ES-I3 (cell line): ENCODE results near the gene UGT1A1.
"Not testable (repeated sequence)": the region's sequence is repeated elsewhere in the genome, so short reads cannot be mapped to it uniquely, and the experiment has no call there.

Experiments used
- H3K36me3 ChIP-seq: 2 replicates; pipeline ENCODE4 v1.6.1; 2013; ENCODE audit warnings: mild to moderate bottlenecking, low read length, control low read depth, moderate library complexity; ENCODE audit not compliant: insufficient read depth
- H3K4me1 ChIP-seq: 2 replicates; pipeline ENCODE4 v1.6.1; 2013; ENCODE audit warnings: mild to moderate bottlenecking, control low read depth, low read length; ENCODE audit not compliant: insufficient read depth
- H3K9ac ChIP-seq: 2 replicates; pipeline ENCODE4 v1.6.1; 2013; ENCODE audit warnings: low read depth, mild to moderate bottlenecking, low read length, moderate library complexity
- H3K9me3 ChIP-seq: 2 replicates; pipeline ENCODE4 v1.6.1; 2013; ENCODE audit warnings: mild to moderate bottlenecking, low read length, moderate library complexity; ENCODE audit not compliant: control insufficient read depth, insufficient read depth

Gene UGT1A1

DNA sequence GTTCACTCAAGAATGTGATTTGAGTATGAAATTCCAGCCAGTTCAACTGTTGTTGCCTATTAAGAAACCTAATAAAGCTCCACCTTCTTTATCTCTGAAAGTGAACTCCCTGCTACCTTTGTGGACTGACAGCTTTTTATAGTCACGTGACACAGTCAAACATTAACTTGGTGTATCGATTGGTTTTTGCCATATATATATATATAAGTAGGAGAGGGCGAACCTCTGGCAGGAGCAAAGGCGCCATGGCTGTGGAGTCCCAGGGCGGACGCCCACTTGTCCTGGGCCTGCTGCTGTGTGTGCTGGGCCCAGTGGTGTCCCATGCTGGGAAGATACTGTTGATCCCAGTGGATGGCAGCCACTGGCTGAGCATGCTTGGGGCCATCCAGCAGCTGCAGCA is at the start of gene UGT1A1:
Gene UGT1A1, plus strand, starts transcription at position 228 of the 400 bp plus-strand sequence. Its CDS starts 18 bp downstream, at position 246.
- H3K4me1 ChIP-seq: no peaks in the 10 kb centered on the region
- no peaks in the 10 kb centered on the region for H3K36me3 ChIP-seq
- H3K9me3 ChIP-seq: peaks cover 2% of the 10 kb centered on the region; the same call in 1 of the 2 replicates
- no peak within 1 kb of the TSS for H3K9ac ChIP-seq

DNA sequence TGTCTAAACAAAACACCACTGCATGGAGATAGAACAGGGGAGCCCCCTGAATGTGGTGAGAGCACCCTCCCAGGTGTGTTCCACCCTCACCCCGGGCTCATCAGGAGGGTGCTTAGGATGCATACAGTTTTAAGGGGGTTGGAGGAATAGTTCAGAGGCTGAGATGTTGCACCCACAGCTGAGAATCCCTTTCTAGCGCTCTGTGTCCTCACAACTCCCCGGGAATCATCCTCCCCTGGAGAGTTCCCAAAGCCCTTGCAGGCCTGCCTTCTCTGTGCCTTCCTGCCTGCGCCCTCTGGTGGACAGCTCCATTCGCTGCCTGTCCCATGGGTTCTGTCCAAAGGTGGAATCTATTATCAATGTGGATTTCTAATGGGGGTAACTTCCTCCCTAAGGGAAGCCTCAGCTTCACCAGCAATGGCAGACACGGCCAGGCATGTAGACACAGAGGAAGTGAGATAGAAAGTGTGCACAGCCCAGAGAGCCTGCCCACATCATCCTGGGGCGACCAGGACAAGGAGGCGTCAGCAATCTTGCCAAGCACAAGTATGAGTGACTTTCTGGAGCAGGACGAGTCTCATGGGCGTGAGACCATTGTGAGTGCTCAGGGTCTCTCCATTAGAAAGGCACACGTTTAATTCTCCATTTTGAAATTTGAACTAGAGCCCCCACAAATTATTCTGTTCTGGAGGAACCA is 48.6 kb upstream of the UGT1A1 start:
- no peak overlapping the region for H3K9ac ChIP-seq
- no peaks in the 10 kb centered on the region for H3K36me3 ChIP-seq
- no peaks in the 10 kb centered on the region for H3K9me3 ChIP-seq
- no peaks in the 10 kb centered on the region; the same call in 1 of the 2 replicates for H3K4me1 ChIP-seq

DNA sequence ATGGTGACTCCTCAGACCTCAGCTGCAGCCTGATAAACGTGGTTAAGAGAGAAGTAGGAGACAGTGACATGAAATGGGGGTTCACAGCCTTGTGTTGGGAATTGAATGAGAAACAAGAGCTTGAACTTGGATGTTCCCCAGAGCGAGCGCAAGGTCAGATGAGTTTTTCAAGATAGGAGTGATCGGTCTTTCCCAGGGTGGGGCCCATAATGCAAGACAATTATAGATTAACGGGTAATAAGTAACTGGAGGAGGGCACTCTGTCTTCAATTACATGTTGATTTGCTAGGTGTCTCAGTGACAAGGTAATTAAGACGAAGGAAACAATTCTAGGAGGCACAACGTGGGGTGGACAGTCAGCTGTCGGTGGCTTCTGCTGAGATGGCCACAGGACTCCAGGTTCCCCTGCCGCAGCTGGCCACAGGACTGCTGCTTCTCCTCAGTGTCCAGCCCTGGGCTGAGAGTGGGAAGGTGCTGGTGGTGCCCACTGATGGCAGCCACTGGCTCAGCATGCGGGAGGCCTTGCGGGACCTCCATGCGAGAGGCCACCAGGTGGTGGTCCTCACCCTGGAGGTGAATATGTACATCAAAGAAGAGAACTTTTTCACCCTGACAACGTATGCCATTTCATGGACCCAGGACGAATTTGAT is 47.3 kb upstream of the UGT1A1 start, which contains the start of gene UGT1A5:
Gene UGT1A5, plus strand, starts transcription at position 297 of the 651 bp plus-strand sequence. Its CDS starts 85 bp downstream, at position 382.
- H3K36me3 ChIP-seq: no peaks in the 10 kb centered on the region

DNA sequence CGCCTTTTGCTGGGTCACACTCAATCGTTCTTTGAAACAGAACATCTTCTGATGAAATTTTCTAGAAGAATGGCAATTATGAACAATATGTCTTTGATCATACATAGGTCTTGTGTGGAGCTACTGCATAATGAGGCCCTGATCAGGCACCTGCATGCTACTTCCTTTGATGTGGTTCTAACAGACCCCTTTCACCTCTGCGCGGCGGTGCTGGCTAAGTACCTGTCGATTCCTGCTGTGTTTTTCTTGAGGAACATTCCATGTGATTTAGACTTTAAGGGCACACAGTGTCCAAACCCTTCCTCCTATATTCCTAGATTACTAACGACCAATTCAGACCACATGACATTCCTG is 46.8 kb upstream of the UGT1A1 start:
- Histone ChIP-seq H3K9me3 (no peaks in the 10 kb centered on the region), H3K36me3 (no peaks in the 10 kb centered on the region), H3K4me1 (no peaks in the 10 kb centered on the region; the same call in 1 of the 2 replicates), H3K9ac (no peak overlapping the region)

More for the DNA sequence above, 47.3 kb upstream of the UGT1A1 start, which contains the start of gene UGT1A5:
- Histone ChIP-seq H3K9ac (no peak within 1 kb of the TSS), H3K9me3 (no peaks in the 10 kb centered on the region), H3K4me1 (no peaks in the 10 kb centered on the region; the same call in 1 of the 2 replicates)

DNA sequence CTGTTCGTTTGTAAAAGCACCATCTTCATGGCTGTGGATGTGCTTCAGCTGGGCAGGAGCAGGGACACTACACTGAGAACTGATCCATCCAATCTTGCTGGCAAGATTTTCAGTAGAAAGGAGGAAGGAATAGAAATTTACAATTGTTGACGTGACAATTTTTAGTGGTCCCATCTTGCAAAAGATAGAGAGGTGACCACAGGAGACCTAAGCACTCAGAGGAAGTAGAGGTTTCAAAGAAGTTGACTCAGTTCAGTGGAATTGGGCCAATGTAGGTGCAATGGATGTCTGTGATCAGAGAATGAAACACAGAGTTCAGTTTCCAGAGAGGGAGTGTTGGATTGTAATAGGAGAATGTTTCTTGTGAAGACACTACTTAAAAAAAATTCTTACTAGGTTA is 45.9 kb upstream of the UGT1A1 start:
- no peak overlapping the region for H3K9ac ChIP-seq
- H3K4me1 ChIP-seq: no peaks in the 10 kb centered on the region; the same call in 1 of the 2 replicates

DNA sequence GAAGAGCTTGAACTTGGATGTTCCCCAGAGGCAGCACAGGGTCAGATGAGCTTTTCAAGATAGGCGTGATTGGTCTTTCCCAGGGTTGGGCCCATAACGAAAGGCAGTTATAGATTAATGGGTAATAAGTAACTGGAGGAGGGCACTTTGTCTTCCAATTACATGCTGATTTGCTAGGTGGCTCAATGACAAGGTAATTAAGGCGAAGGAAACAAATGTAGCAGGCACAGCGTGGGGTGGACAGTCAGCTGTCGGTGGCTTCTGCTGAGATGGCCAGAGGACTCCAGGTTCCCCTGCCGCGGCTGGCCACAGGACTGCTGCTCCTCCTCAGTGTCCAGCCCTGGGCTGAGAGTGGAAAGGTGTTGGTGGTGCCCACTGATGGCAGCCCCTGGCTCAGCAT is 41.5 kb upstream of the UGT1A1 start, which contains the start of gene UGT1A4:
Gene UGT1A4, plus strand, starts transcription at position 185 of the 400 bp plus-strand sequence. Its CDS starts 85 bp downstream, at position 270.
- Histone ChIP-seq H3K36me3 (no peaks in the 10 kb centered on the region), H3K9ac (no peak within 1 kb of the TSS), H3K4me1 (no peaks in the 10 kb centered on the region), H3K9me3 (no peaks in the 10 kb centered on the region)

More for the DNA sequence above, 45.9 kb upstream of the UGT1A1 start:
- H3K9me3 ChIP-seq: no peaks in the 10 kb centered on the region
- H3K36me3 ChIP-seq: no peaks in the 10 kb centered on the region

DNA sequence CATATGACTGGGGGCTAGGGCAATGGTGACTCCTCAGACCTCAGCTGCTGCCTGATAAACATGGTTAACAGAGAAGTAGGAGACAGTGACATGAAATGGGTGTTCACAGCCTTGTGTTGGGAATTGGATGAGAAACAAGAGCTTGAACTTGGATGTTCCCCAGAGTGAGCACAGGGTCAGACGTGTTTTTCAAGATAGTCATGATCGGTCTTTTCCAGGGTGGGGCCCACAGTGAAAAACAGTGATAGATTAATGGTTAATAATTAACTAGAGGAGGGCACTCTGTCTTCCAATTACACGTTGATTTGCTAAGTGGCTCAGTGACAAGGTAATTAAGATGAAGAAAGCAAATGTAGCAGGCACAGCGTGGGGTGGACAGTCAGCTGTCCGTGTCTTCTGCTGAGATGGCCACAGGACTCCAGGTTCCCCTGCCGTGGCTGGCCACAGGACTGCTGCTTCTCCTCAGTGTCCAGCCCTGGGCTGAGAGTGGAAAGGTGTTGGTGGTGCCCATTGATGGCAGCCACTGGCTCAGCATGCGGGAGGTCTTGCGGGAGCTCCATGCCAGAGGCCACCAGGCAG is 31.3 kb upstream of the UGT1A1 start, which contains the start of gene UGT1A3:
Gene UGT1A3, plus strand, starts transcription at position 320 of the 579 bp plus-strand sequence. Its CDS starts 85 bp downstream, at position 405.
- no peaks in the 10 kb centered on the region for H3K4me1 ChIP-seq
- H3K36me3 ChIP-seq: no peaks in the 10 kb centered on the region
- H3K9me3 ChIP-seq: no peaks in the 10 kb centered on the region
- H3K9ac ChIP-seq: no peak within 1 kb of the TSS

DNA sequence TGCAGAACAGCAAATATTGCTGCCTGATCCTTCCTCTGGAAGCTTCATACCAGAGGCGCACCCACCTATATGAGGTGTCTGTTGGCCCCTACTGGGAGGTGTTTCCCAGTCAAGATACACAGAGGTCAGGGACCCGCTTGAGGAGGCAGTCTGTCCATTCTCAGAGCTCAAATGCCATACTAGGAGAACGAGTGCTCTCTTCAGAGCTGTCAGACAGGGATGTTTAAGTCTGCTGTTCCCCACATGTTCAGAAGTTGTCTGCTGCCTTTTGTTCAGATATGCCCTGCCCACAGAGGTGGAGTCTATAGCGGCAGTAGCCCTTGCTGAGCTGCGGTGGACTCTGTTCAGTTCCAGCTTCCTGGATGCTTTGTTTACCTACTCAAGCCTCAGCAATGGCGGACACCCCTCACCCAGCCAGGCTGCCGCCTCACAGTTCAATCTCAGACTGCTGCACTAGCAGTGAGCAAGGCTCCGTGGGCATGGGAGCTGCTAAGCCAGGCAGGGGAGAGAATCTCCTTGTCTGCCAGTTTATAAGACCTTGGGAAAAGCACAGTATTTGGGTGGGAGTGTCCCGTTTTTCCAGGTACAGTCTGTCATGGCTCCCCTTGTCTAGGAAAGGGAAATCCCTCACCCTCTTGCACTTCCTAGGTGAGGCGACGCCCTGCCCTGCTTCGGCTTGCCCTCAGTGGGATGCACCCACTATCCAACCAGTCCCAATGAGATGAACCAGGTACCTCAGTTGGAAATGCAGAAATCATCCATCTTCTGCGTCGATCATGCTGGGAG is 23.0 kb upstream of the UGT1A1 start:
- not testable (repeated sequence) for H3K4me1 ChIP-seq, H3K9me3 ChIP-seq, H3K9ac ChIP-seq, H3K36me3 ChIP-seq

DNA sequence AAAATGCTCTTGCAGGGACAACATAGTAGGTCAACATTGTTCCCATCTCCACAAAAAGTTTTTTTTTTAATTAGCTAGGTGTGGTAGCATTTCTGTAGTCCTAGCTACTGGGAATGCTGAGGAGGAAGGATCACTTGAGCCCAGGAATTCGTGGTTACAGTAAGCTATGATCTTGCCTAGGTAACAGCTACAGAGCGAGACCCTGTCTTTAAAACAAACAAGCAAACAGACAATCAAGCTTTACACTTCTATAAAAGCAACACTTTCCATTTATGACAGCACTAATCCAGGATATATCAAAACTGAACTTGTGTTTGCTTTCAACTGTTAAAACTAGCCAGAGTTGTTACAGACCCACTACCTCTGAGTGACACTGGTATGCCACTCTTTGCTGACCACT is 19.2 kb upstream of the UGT1A1 start:
- no peak overlapping the region for H3K9ac ChIP-seq
- H3K36me3 ChIP-seq: no peaks in the 10 kb centered on the region
- H3K9me3 ChIP-seq: no peaks in the 10 kb centered on the region; the same call in 1 of the 2 replicates
- H3K4me1 ChIP-seq: no peaks in the 10 kb centered on the region

DNA sequence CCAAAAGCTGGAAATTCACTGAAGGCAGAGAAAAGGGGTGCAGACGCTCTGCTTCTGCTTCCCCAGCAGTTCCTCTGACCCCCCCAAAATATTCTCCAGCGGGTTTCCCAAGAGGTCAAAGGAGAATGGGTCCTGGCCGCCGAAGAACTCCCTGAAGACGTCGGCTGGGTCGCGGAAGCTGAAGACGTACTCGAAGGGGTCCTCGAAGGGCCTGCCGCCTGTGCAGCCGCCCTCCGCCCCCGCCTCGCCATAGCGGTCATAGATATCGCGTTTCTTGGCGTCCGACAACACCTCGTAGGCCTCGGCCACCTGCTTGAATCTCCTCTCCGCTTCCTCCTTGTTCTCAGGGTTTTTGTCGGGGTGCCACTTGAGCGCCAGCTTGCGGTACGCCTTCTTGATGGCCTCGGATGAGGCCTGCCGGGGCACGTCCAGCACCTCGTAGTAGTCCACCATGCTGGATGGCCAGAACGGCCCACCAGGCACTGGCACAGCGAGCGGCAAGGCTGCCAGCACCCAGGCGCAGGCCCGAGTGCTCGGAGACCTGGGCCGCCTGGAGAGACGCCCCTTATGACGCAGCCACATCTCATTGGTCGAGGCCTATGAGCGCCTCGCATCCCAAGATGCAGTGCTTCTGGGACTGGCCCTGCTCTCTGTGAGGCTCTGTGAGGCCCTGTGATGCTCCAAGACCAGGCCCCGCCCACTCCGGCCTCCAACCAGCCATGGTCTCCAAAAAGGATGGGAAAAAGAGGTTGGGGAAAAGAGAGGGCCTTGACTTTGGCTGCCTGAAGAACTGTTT is 16.4 kb upstream of the UGT1A1 start:
- no peak overlapping the region for H3K9ac ChIP-seq
- H3K4me1 ChIP-seq: no peaks in the 10 kb centered on the region
- no peaks in the 10 kb centered on the region for H3K36me3 ChIP-seq
- H3K9me3 ChIP-seq: no peaks in the 10 kb centered on the region

DNA sequence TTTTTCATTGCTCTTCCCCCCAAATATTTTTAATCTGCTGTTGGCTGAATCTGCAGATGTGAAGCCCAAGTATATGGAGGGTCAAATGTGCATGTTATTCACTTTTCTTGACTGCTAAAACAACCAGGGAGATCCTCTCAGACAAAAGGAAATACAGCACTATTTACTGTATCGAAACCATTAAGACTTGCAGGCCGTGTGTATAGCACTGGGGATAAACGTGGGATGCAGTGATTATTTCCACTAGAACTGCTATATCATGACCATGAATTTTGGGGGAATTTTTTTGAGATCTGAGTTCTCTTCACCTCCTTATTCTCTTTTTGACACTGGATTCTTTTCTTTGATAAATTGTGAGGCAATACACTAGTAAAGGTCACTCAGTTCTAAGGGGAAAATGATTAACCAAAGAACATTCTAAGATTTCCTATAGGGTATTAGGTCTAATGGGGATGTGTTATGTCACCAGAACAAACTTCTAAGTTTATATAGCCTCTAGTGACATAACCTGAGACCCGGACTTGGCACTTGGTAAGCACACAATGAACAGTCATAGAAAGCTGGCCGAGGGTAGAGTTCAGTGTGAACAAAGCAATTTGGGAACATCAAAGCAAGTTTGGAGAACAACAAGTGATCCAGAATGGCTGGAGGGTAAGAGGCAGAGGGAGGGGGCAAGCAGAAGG is 14.9 kb upstream of the UGT1A1 start:
- H3K9ac ChIP-seq: no peak overlapping the region
- H3K9me3 ChIP-seq: no peaks in the 10 kb centered on the region
- no peaks in the 10 kb centered on the region for H3K36me3 ChIP-seq
- H3K4me1 ChIP-seq: no peaks in the 10 kb centered on the region

DNA sequence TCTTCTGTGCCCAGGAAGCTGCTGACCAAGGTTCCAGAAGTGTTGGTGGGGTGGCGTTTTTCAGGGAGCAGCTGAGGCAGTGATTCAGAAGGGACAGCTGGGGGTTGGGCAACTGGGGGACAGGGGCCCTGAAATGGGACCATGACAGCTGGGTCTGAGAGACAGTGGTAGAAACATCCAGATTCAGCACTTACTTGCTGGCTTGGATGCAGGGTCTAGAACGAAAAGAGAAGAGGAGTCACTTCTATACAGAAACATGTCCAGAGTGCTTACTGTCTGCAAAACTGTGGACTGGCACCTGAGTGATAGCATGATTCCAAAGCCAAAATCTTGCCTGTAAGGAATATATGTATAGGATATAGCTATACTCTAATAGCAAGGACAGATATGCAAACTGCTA is 14.2 kb upstream of the UGT1A1 start:
- H3K4me1 ChIP-seq, H3K9me3 ChIP-seq, H3K9ac ChIP-seq, H3K36me3 ChIP-seq: not testable (repeated sequence)
